Muscle of back (tissue), 11 donors: ENCODE measurements around the gene TBC1D1. TPM values are rescaled to one million over a fixed set of nuclear protein-coding genes. Genes with fewer than 3 reads are reported as not detected.

Source experiments
- DNase-seq, 3 donors: peaks; one replicate each; pipeline versions ENCODE4 v3.0.0 to v3.0.0-alpha.2; 2013
- polyA plus RNA-seq, 10 donors: library from polyadenylated mRNA; unstranded; fragments of 120-200 nt; gene quantifications; one replicate each; pipeline ENCODE4 v1.2.1, GENCODE V29; 2013; ENCODE audit not compliant: insufficient read length in 10 of 10

TBC1D1 gene
- polyA plus RNA-seq, 10 donors: 38.8 to 69.9 (median 50.1) TPM

- DNase-seq: peak in 1 of 3 donors; percentile 54
These were observed 275.9 kb downstream of the TBC1D1 start for GRCh38 chr4:38166768-38167167.

GRCh38 chr4:38167973-38168372, 277.1 kb downstream of the TBC1D1 start:
- no peak for DNase-seq

- DNase-seq: no peak
These were observed 278.6 kb downstream of the TBC1D1 start for GRCh38 chr4:38169524-38169923.

- DNase-seq: peak; percentile 71 to 91 (median 80)
These were observed 279.7 kb downstream of the TBC1D1 start for GRCh38 chr4:38170338-38171169.

GRCh38 chr4:38172078-38172477, 281.2 kb downstream of the TBC1D1 start:
- no peak for DNase-seq

GRCh38 chr4:38173935-38174518, 283.1 kb downstream of the TBC1D1 start:
- no peak for DNase-seq

GRCh38 chr4:38174801-38175200, 283.9 kb downstream of the TBC1D1 start:
- peak in 1 of 3 donors; percentile 58 for DNase-seq

- DNase-seq: no peak
These were observed 285.3 kb downstream of the TBC1D1 start for GRCh38 chr4:38176165-38176564.

GRCh38 chr4:38177035-38177546, 286.2 kb downstream of the TBC1D1 start:
- peak in 1 of 3 donors; percentile 57 for DNase-seq

GRCh38 chr4:38177641-38178391, 286.9 kb downstream of the TBC1D1 start:
- peak in 2 of 3 donors; percentile 60 to 76 for DNase-seq

- DNase-seq: no peak
These were observed 287.6 kb downstream of the TBC1D1 start for GRCh38 chr4:38178392-38178995.

- DNase-seq: peak; percentile 74 to 87 (median 85)
These were observed 288.9 kb downstream of the TBC1D1 start for GRCh38 chr4:38179690-38180377.

- no peak for DNase-seq
These were observed 289.6 kb downstream of the TBC1D1 start for GRCh38 chr4:38180456-38180855.

- peak in 1 of 3 donors; percentile 72 for DNase-seq
These were observed 290.4 kb downstream of the TBC1D1 start for GRCh38 chr4:38181286-38181685.

- DNase-seq: no peak
These were observed 291.6 kb downstream of the TBC1D1 start for GRCh38 chr4:38182334-38182998.

- no peak for DNase-seq
These were observed 293.5 kb downstream of the TBC1D1 start for GRCh38 chr4:38184404-38184803.

- no peak for DNase-seq
These were observed 294.7 kb downstream of the TBC1D1 start for GRCh38 chr4:38185406-38186144.

- DNase-seq: no peak
These were observed 297.3 kb downstream of the TBC1D1 start for GRCh38 chr4:38188136-38188535.

GRCh38 chr4:38188631-38189101, 297.8 kb downstream of the TBC1D1 start:
- DNase-seq: no peak
